ENCODE results near the gene SDK2. TPM values are rescaled to one million over a fixed set of nuclear protein-coding genes. Genes with fewer than 3 reads are reported as not detected.

The SDK2 gene
- polyA plus RNA-seq, 1 of the 3 experiments (the other 2 are of a cell fraction), result 0.02 TPM

DNA sequence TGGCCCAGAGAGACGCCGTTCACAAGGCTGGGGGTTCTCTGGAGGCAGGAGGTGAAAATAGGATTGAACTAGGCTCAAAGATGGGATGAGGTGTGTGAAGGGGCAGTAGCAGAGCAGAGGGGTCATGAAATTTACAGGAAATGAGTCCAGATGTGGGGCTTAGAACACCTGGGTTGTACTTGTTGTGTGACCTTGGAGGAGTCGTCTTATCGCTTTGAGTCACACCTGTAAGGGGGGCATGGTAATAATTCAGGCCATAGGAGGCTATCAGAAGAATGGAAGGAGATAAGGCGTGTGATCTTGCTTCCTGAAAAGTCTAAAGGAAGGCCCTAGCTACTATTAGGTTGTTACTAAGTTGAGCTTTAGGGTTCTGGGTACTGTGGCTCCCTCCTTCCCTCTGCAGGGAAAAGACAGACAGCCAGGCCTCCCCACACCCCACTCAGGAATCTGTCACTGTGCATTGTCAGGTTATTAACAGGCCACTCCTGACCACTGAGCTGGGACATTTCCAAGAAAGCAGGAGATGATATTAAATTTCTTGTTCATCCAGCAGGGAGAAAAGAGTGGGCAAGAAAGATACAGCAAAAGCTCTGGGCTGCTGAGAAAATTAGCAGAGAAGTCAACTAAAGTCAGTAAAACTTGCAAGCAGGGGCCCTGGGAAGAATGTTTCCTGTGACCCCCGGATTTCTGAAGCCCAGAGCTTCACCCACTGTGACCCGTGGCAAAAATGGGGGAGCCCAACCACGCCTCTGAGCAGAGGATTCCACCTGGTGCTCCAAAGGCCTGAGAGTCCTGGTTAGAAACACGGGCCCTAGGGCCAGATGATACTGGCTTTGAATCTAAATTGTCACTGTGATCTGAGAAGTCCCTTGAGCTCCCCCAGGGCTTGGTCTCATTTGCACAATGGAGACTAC lies 326.5 kb downstream of the SDK2 start:
- H3K36me3 ChIP-seq (replicated peaks in 1 of 2; ENCODE audit: control insufficient read depth in 1 of 2, insufficient read depth in 2 of 2, low read length in 1 of 2), result no peaks in the 10 kb centered on the region
- no peaks in the 10 kb centered on the region for H3K79me2 ChIP-seq (ENCODE audit: insufficient read depth)
- H3K4me3 ChIP-seq (ENCODE audit: low read depth in 2 of 2, low read length in 1 of 2), result no peak overlapping the region
- H3K4me2 ChIP-seq, result no peak overlapping the region
- no peaks in the 10 kb centered on the region for H4K20me1 ChIP-seq (ENCODE audit: insufficient read depth)
- no peaks in the 10 kb centered on the region for H3K9me3 ChIP-seq
- H3K9ac ChIP-seq, result no peak overlapping the region
- H3F3A ChIP-seq (replicated peaks; ENCODE audit: insufficient read depth), result peaks cover 5% of the 10 kb centered on the region
- H3K27ac ChIP-seq (ENCODE audit: low read depth in 2 of 2, low read length in 1 of 2), result peak overlapping the region in 1 of 2 experiments; percentile 48; a peak in 2 of 4 replicates
- H3K27me3 ChIP-seq (ENCODE audit: insufficient read depth), result no peaks in the 10 kb centered on the region
- DNase-seq, result no peak
- peaks cover 0 to 34% of the 10 kb centered on the region in 2 experiments; a peak in 1 of 4 replicates for H3K4me1 ChIP-seq (ENCODE audit: control insufficient read depth in 1 of 2, insufficient read depth in 2 of 2, low read depth in 1 of 2, low read length in 1 of 2)
- POLR2A ChIA-PET, result interaction anchor here (1.3 to 1.8 kb wide), 3 partner anchors 25 to 39 kb away, joined by 3 to 6 read pairs (median 4); no protein-coding TSS in a partner anchor
- TF ChIP-seq NFIC (IDR thresholded peaks at IDR 0.05; ENCODE audit: borderline replicate concordance) (peak; percentile 35; the same call in 1 of the 2 replicates), PBX3 (IDR thresholded peaks at IDR 0.05) (peak; percentile 64), EP300 (IDR thresholded peaks at IDR 0.05; ENCODE audit: borderline replicate concordance in 1 of 2, low read depth in 1 of 2, low read length in 1 of 2) (peak in 1 of 2 experiments; percentile 40; a peak in 1 of 4 replicates), TCF12 (IDR thresholded peaks at IDR 0.05) (peak; percentile 82), FOXJ3 (CRISPR knock-in tag; IDR thresholded peaks at IDR 0.05) (no peak), POLR2AphosphoS5 (IDR thresholded peaks at IDR 0.05; ENCODE audit: low read depth, low read length) (peak; percentile 44; the same call in 1 of the 2 replicates), USF1 (IDR thresholded peaks at IDR 0.05; ENCODE audit: borderline replicate concordance, low read depth) (no peak)
- H3K9me2 ChIP-seq, result no peaks in the 10 kb centered on the region
- 78% methylated on average over 9 of the region's 9 CpGs for WGBS (ENCODE audit: low lambda C conversion rate)
- H2AFZ ChIP-seq (ENCODE audit: low read depth), result no peak overlapping the region
- CTCF ChIA-PET, result interaction anchor here (0.8 to 3.6 kb wide), 9 partner anchors 7 to 592 kb away, joined by 3 to 29 read pairs (median 4); no protein-coding TSS in a partner anchor

DNA sequence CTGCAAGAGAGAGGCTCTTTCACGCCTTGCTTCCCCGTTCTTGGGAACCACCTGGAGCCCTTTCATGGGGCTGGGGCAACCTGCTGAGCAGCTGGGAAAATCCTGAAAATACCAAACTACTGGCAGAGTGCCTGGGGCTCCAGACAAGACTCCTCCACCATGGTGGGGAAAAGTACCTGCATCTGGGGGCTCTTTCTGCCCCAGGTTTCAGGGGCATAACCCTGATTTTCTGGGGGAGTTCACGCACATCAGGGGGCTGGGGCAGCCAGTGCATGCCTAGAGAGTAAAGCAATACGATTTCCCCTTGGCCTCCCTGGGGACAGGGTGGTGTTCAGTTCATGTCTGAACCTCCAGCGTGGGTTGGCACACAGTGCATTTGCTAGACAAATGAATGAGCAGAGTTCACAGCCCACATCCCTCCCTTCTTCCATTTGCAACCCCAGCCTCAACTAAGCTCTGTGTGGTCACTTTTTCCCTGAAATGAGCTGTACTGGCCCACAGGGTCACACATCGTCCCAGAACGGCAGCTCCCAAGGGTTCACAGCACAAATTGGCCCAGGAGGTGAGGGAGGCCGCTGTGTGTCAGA lies 327.2 kb downstream of the SDK2 start:
- CTCF ChIA-PET, result interaction anchor here (1.3 to 3.6 kb wide), 4 partner anchors 27 to 81 kb away, joined by 3 to 29 read pairs (median 8); no protein-coding TSS in a partner anchor
- POLR2A ChIA-PET, result interaction anchor here (1.8 kb wide), 1 partner anchor 26 kb away, joined by 6 read pairs; no protein-coding TSS in a partner anchor
- no peak for TF ChIP-seq TAF1 (IDR thresholded peaks at IDR 0.05; ENCODE audit: borderline replicate concordance, low read depth, low read length)
- no peak for TF ChIP-seq USF1 (IDR thresholded peaks at IDR 0.05; ENCODE audit: borderline replicate concordance, low read depth)
- no peak for TF ChIP-seq CTCF (IDR thresholded peaks at IDR 0.05)
- TF ChIP-seq TEAD4 (IDR thresholded peaks at IDR 0.05; ENCODE audit: borderline replicate concordance, insufficient read depth), result no peak
- TF ChIP-seq, protein P1, sequence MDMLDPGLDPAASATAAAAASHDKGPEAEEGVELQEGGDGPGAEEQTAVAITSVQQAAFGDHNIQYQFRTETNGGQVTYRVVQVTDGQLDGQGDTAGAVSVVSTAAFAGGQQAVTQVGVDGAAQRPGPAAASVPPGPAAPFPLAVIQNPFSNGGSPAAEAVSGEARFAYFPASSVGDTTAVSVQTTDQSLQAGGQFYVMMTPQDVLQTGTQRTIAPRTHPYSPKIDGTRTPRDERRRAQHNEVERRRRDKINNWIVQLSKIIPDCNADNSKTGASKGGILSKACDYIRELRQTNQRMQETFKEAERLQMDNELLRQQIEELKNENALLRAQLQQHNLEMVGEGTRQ (IDR thresholded peaks at IDR 0.05; ENCODE audit: borderline replicate concordance, low read depth, low read length), result no peak
- TF ChIP-seq, protein P2, sequence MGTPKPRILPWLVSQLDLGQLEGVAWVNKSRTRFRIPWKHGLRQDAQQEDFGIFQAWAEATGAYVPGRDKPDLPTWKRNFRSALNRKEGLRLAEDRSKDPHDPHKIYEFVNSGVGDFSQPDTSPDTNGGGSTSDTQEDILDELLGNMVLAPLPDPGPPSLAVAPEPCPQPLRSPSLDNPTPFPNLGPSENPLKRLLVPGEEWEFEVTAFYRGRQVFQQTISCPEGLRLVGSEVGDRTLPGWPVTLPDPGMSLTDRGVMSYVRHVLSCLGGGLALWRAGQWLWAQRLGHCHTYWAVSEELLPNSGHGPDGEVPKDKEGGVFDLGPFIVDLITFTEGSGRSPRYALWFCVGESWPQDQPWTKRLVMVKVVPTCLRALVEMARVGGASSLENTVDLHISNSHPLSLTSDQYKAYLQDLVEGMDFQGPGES (IDR thresholded peaks at IDR 0.05; ENCODE audit: low read depth, low read length), result no peak
- TF ChIP-seq TCF12 (IDR thresholded peaks at IDR 0.05), result no peak
- TF ChIP-seq JUND (IDR thresholded peaks at IDR 0.05), result no peak
- TF ChIP-seq POLR2AphosphoS5 (IDR thresholded peaks at IDR 0.05; ENCODE audit: low read depth, low read length), result no peak
- TF ChIP-seq RAD21 (IDR thresholded peaks at IDR 0.05; ENCODE audit: low read length), result no peak
- no peak for TF ChIP-seq NFIC (IDR thresholded peaks at IDR 0.05; ENCODE audit: borderline replicate concordance)

More for the DNA sequence above, 327.2 kb downstream of the SDK2 start:
- H2AFZ ChIP-seq (ENCODE audit: low read depth), result no peak overlapping the region
- no peaks in the 10 kb centered on the region for H3K79me2 ChIP-seq (ENCODE audit: insufficient read depth)
- H3K27ac ChIP-seq (ENCODE audit: low read depth in 2 of 2, low read length in 1 of 2), result peak overlapping the region in 1 of 2 experiments; percentile 48; a peak in 2 of 4 replicates
- DNase-seq, result no peak
- H3K9me2 ChIP-seq, result no peaks in the 10 kb centered on the region
- H3K4me2 ChIP-seq, result no peak overlapping the region
- H3K27me3 ChIP-seq (ENCODE audit: insufficient read depth), result no peaks in the 10 kb centered on the region
- H3K9me3 ChIP-seq, result no peaks in the 10 kb centered on the region
- no peak overlapping the region for H3K4me3 ChIP-seq (ENCODE audit: low read depth in 2 of 2, low read length in 1 of 2)
- WGBS (ENCODE audit: low lambda C conversion rate), result 65% methylated on average over 7 of the region's 8 CpGs
- no peak overlapping the region for H3K9ac ChIP-seq
- H4K20me1 ChIP-seq (ENCODE audit: insufficient read depth), result no peaks in the 10 kb centered on the region
- H3K4me1 ChIP-seq (ENCODE audit: control insufficient read depth in 1 of 2, insufficient read depth in 2 of 2, low read depth in 1 of 2, low read length in 1 of 2), result peaks cover 6 to 40% of the 10 kb centered on the region in 2 experiments; a peak in 3 of 4 replicates
- peaks cover 5% of the 10 kb centered on the region for H3F3A ChIP-seq (replicated peaks; ENCODE audit: insufficient read depth)
- no peaks in the 10 kb centered on the region for H3K36me3 ChIP-seq (replicated peaks in 1 of 2; ENCODE audit: control insufficient read depth in 1 of 2, insufficient read depth in 2 of 2, low read length in 1 of 2)
